AG04450 (cell line): ENCODE results near the gene LRP2. TPM values are rescaled to one million over a fixed set of nuclear protein-coding genes. Genes with fewer than 3 reads are reported as not detected.
"Not testable (repeated sequence)": the region's sequence is repeated elsewhere in the genome, so short reads cannot be mapped to it uniquely, and the experiment has no call there.

ENCODE experiments used
- CTCF ChIA-PET: fragments of 300-600, 350-600 bp; formaldehyde crosslinking; extraction: SDS; loops from one replicate; lab custom pipeline; 2022; ENCODE audit warnings: antibody characterized with exemption, inconsistent platforms; lab: Charles Lee
- POLR2A ChIA-PET: fragments of 350-600 bp; formaldehyde crosslinking; extraction: SDS; loops from one replicate; lab custom pipeline; 2021; ENCODE audit warnings: antibody characterized with exemption, inconsistent platforms; lab: Yijun Ruan, JAX
- DNase-seq: peaks from one replicate; pipeline ENCODE4 v3.0.0-alpha.2; 2011; ENCODE audit warnings: low read depth, low spot score
- H3K27ac ChIP-seq: one replicate; pipeline ENCODE4 v1.5.1; 2012; ENCODE audit warnings: low read depth, low read length, control low read depth
- H3K27me3 ChIP-seq: one replicate; pipeline ENCODE4 v1.6.0; 2012; ENCODE audit warnings: low read length; ENCODE audit not compliant: control insufficient read depth, insufficient read depth
- H3K4me3 ChIP-seq: 2 replicates; pipeline ENCODE4 v1.5.1; 2011; ENCODE audit warnings: mild to moderate bottlenecking, low read depth, low read length, control low read depth
- H3K9me3 ChIP-seq: 2 replicates; pipeline ENCODE4 v1.5.1; 2012; ENCODE audit warnings: low read length; ENCODE audit not compliant: control insufficient read depth, insufficient read depth
- polyA plus RNA-seq: library from polyadenylated mRNA; depleted of rRNA; stranded (reverse); fragments of >200 nt; gene quantifications from 2 replicates; pipeline ENCODE4 v1.2.3, GENCODE V29; 2011
- TF ChIP-seq, protein P1 (sequence below): IDR thresholded peaks from 2 replicates; pipeline ENCODE4 v1.5.1; 2011; ENCODE audit warnings: low read depth, low read length, control low read depth, inconsistent platforms

LRP2 gene
- polyA plus RNA-seq, 1 experiment, result not detected

DNA sequence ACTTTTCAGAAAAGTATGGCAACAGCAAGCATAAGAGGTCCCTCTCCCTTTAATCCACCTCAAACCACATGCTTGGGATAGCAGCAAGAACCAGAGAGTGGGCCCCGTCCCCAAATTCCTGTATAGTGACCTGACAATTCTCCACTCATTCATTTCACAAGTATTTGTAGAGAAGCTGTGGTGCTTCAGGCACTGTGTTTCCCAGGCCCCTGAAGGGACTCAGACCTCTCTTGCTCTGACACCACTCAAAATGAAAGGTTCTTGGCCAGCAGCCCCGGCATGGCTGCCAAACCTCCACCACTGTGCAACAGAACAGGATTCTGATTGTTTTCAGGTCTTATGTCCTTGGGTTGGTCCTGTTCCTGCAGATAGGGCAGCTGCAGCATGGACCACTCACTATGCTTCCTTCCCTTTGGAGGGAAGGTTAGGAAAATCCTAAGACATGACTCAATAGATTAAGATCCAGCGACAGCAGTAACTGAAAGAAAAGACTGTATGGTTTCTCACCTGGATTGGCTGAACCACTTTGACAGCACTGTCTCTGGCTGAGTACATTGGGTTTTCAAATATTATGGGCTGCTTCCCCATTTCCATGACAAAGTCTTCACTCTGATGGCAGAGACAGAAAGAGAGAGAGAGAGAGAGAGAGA is 225.3 kb downstream of the LRP2 start:
- H3K27me3 ChIP-seq, result no peaks in the 10 kb centered on the region
- H3K4me3 ChIP-seq, result no peak overlapping the region
- CTCF ChIA-PET, result no interaction called here
- H3K27ac ChIP-seq, result no peak overlapping the region
- TF ChIP-seq, protein P1, sequence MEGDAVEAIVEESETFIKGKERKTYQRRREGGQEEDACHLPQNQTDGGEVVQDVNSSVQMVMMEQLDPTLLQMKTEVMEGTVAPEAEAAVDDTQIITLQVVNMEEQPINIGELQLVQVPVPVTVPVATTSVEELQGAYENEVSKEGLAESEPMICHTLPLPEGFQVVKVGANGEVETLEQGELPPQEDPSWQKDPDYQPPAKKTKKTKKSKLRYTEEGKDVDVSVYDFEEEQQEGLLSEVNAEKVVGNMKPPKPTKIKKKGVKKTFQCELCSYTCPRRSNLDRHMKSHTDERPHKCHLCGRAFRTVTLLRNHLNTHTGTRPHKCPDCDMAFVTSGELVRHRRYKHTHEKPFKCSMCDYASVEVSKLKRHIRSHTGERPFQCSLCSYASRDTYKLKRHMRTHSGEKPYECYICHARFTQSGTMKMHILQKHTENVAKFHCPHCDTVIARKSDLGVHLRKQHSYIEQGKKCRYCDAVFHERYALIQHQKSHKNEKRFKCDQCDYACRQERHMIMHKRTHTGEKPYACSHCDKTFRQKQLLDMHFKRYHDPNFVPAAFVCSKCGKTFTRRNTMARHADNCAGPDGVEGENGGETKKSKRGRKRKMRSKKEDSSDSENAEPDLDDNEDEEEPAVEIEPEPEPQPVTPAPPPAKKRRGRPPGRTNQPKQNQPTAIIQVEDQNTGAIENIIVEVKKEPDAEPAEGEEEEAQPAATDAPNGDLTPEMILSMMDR, result no peak
- H3K9me3 ChIP-seq, result no peaks in the 10 kb centered on the region
- POLR2A ChIA-PET, result no interaction called here
- DNase-seq, result no peak

DNA sequence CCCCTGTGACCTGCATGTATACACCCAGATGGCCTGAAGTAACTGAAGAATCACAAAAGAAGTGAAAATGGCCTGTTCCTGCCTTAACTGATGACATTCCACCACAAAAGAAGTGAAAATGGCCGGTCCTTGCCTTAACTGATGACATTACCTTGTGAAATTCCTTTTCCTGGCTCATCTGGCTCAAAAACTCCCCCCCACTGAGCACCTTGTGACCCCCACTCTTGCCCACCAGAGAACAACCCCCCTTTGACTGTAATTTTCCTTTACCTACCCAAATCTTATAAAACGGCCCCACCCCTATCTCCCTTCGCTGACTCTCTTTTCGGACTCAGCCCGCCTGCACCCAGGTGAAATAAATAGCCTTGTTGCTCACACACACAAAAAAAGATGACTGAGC is 225.9 kb downstream of the LRP2 start:
- H3K27me3 ChIP-seq, POLR2A ChIA-PET, DNase-seq, H3K9me3 ChIP-seq, CTCF ChIA-PET, H3K4me3 ChIP-seq, H3K27ac ChIP-seq: not testable (repeated sequence)

DNA sequence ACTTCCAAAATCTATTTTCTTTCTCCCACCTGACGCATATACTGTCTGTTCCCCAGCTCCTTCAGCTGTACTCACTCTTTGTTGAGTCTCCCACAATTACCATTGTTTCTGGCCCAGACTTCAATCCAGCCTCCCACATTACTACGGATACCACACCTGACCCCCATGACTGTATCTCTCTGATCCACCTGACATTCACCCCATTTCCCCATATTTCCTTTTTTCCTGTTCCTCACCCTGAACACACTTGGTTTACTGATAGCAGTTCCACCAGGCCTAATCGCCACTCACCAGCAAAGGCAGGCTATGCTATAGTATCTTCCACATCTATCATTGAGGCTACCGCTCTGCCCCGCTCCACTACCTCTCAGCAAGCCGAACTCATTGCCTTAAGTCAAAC is 228.1 kb downstream of the LRP2 start:
- H3K27ac ChIP-seq, DNase-seq, CTCF ChIA-PET, H3K27me3 ChIP-seq, POLR2A ChIA-PET, H3K9me3 ChIP-seq, H3K4me3 ChIP-seq: not testable (repeated sequence)

DNA sequence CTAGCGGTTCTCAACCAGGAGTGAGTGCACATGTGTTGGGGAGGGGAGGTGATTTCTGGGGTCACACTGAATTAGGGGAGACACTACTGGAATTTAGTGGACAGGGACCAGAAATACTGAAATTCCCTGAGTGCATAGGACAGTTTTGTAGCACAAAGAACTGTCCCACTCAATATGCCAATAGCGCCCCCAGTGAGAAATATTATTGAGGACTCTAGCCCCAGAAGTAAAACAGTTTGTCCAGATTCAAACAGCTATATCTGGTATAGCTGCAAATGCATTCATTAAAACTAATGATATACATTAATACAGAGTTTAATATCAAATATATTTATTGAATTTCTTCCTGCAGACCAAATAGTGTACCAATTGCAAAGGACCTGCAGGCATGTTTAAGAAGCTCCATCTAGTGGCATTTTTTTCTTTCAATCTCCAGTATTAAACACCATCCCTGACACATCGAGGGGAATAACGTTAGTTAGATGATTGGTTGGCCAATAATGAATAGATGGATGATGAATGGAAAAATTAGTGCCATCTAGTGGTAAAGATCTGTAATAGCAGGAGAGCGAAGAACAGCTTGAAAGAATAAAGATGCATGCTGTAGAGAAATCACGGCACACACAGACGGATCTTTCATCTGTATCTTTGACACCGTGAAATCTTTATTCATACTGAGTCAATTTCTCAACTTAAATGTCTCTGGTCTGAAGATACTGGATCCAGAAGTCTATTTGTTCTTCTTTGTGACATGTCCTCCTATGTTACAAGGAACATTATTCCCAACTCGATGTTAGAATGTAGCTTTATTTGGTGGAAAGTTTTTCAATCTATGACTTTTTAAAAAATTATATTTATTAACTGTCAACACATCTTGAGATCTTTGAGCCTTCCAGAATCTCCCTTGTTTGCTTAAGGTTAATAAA is 230.5 kb downstream of the LRP2 start:
- TF ChIP-seq, protein P1, result peak; percentile 79
- Histone ChIP-seq H3K27ac (no peak overlapping the region), H3K9me3 (no peaks in the 10 kb centered on the region), H3K27me3 (no peaks in the 10 kb centered on the region), H3K4me3 (no peak overlapping the region)
- POLR2A ChIA-PET, result no interaction called here
- no peak for DNase-seq
- CTCF ChIA-PET, result interaction anchor here (0.7 to 2.9 kb wide), 27 partner anchors 9 to 1020 kb away, joined by 3 to 61 read pairs (median 4); no protein-coding TSS in a partner anchor

DNA sequence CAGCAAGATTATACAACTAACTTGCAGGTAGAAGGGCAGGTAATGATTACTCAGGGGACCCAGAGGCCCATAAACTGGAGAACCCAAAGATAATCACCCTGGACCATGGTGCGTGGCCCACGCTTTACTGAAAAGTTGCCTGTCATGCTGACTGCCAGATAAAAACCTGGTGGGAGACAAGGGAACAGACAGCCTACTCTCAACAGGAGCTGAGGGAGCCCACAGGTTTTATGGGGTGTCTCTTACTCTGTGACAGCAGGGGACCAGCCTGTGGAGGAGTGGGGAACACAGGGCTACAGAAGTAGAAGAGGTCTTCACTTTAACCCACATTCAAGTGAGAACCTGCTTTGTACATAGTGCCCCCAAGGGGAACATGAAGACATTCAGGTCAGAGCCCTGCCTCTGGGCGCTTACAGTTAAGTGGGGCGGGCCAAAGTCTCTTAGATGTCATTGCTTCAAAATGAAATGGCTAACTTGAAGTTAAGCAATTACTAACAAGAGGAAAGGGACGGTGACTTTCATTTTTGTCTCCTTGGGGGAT is 232.6 kb downstream of the LRP2 start:
- Histone ChIP-seq H3K27ac (no peak overlapping the region), H3K27me3 (no peaks in the 10 kb centered on the region), H3K9me3 (no peaks in the 10 kb centered on the region), H3K4me3 (no peak overlapping the region)
- ChIA-PET POLR2A (no interaction called here), CTCF (interaction anchor here (2.9 kb wide), 1 partner anchor 20 kb away, joined by 61 read pairs; no protein-coding TSS in a partner anchor)
- no peak for DNase-seq
- TF ChIP-seq, protein P1, result no peak
